ENCODE measurements around the gene RND2. TPM values are rescaled to one million over a fixed set of nuclear protein-coding genes. Genes with fewer than 3 reads are reported as not detected.

RND2 gene
- total RNA-seq, 1 experiment from 2014 or later, result 0.59 TPM

DNA sequence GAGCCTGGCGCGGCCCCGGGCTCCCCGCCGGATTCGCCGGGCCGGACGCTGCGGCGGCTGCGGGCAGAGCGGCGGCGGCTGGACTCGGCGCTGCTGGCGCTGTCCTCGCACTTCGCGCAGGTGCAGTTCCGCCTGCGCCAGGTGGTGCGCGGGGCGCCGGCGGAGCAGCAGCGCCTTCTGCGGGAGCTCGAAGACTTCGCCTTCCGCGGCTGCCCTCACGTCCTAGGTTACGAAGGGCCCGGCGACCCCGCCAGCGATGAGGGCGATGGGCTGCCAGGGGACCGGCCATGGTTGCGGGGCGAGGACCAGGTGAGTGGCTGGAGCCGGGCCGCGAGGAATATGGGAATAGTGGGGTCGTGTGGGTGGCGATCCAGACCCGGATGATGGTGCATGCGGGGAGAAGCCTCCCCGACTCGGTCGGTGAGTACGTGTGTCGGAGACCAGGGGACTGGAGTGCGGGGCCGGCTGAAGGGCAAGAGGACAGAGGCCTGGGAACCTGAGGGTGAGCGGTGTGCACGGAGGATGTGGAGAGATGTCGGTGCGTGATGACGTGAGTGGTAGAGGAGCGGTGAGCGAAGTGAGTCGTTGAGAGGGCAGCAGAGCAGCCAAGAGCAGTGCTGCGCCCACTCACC lies 44.1 kb upstream of the RND2 start:
- no peaks in the 10 kb centered on the region for H3K27me3 ChIP-seq (ENCODE audit: control insufficient read depth, insufficient read depth, low read length)
- H3K27ac ChIP-seq (ENCODE audit: low read length), result peak overlapping the region; percentile 48
- H3K4me3 ChIP-seq (ENCODE audit: low read depth in 2 of 2, low read length in 2 of 2), result peak overlapping the region; percentile 68 to 78
- intact Hi-C loops (cut with micrococcal nuclease; ENCODE audit: unreplicated experiment), result no loop called here
- BruUV-seq (replicated peaks), result TSS peak; percentile 90
- ATAC-seq (peak; percentile 79), DNase-seq (ENCODE audit: low read depth, low spot score) (no peak)
- TF ChIP-seq SIN3A (IDR thresholded peaks at IDR 0.05; ENCODE audit: borderline replicate concordance, insufficient read depth, low read depth, low read length) (no peak), TCF7L2 (IDR thresholded peaks at IDR 0.05; ENCODE audit: low read depth, low read length) (no peak), POLR2AphosphoS5 (IDR thresholded peaks at IDR 0.05; ENCODE audit: low read depth, low read length) (no peak)
- TF ChIP-seq, protein P1, sequence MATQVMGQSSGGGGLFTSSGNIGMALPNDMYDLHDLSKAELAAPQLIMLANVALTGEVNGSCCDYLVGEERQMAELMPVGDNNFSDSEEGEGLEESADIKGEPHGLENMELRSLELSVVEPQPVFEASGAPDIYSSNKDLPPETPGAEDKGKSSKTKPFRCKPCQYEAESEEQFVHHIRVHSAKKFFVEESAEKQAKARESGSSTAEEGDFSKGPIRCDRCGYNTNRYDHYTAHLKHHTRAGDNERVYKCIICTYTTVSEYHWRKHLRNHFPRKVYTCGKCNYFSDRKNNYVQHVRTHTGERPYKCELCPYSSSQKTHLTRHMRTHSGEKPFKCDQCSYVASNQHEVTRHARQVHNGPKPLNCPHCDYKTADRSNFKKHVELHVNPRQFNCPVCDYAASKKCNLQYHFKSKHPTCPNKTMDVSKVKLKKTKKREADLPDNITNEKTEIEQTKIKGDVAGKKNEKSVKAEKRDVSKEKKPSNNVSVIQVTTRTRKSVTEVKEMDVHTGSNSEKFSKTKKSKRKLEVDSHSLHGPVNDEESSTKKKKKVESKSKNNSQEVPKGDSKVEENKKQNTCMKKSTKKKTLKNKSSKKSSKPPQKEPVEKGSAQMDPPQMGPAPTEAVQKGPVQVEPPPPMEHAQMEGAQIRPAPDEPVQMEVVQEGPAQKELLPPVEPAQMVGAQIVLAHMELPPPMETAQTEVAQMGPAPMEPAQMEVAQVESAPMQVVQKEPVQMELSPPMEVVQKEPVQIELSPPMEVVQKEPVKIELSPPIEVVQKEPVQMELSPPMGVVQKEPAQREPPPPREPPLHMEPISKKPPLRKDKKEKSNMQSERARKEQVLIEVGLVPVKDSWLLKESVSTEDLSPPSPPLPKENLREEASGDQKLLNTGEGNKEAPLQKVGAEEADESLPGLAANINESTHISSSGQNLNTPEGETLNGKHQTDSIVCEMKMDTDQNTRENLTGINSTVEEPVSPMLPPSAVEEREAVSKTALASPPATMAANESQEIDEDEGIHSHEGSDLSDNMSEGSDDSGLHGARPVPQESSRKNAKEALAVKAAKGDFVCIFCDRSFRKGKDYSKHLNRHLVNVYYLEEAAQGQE (IDR thresholded peaks at IDR 0.05; ENCODE audit: insufficient read depth in 1 of 2, low read depth in 2 of 2, low read length in 1 of 2), result no peak
- TF ChIP-seq, protein P2, sequence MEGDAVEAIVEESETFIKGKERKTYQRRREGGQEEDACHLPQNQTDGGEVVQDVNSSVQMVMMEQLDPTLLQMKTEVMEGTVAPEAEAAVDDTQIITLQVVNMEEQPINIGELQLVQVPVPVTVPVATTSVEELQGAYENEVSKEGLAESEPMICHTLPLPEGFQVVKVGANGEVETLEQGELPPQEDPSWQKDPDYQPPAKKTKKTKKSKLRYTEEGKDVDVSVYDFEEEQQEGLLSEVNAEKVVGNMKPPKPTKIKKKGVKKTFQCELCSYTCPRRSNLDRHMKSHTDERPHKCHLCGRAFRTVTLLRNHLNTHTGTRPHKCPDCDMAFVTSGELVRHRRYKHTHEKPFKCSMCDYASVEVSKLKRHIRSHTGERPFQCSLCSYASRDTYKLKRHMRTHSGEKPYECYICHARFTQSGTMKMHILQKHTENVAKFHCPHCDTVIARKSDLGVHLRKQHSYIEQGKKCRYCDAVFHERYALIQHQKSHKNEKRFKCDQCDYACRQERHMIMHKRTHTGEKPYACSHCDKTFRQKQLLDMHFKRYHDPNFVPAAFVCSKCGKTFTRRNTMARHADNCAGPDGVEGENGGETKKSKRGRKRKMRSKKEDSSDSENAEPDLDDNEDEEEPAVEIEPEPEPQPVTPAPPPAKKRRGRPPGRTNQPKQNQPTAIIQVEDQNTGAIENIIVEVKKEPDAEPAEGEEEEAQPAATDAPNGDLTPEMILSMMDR (IDR thresholded peaks at IDR 0.05), result no peak
- in situ Hi-C loops (cut with HindIII; ENCODE audit: low pct_unique_long_range_greater_than_20kb, low sequenced_read_pairs), result no loop called here
- no peaks in the 10 kb centered on the region for H3K9me3 ChIP-seq (ENCODE audit: control insufficient read depth, insufficient read depth, low read depth, low read length)
- ChIA-PET POLR2A (interaction anchor here (0.6 kb wide), 1 partner anchor 10 kb away, joined by 3 read pairs; no protein-coding TSS in a partner anchor), CTCF (no interaction called here)
- H3K36me3 ChIP-seq (ENCODE audit: control insufficient read depth, insufficient read depth, low read length), result no peaks in the 10 kb centered on the region; the same call in none of the 2 replicates
- peaks cover 14% of the 10 kb centered on the region; the same call in 1 of the 2 replicates for H3K4me1 ChIP-seq (ENCODE audit: control insufficient read depth, insufficient read depth, low read length)

DNA sequence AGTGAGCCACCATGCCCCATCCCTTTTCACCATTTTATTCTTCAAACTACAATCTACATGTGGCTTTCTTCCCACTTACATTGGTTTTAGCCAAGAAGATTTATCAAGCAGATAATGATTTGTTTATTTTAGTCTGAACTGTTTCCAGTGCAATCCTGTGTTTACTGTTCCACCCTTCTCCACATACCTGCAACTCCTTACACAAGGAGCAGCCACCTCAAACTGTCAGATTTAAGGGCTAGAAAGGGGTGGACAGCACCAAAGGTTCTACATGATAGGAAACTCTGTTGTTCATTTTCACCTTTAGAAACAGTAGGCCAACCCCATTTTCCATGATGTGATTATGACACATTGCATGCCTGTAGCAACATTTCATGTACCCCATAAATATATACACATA lies 42.8 kb upstream of the RND2 start:
- Histone ChIP-seq H3K27me3 (ENCODE audit: control insufficient read depth, insufficient read depth, low read length) (no peaks in the 10 kb centered on the region), H3K9me3 (ENCODE audit: control insufficient read depth, insufficient read depth, low read depth, low read length) (no peaks in the 10 kb centered on the region), H3K4me1 (ENCODE audit: control insufficient read depth, insufficient read depth, low read length) (peaks cover 14% of the 10 kb centered on the region; the same call in 1 of the 2 replicates), H3K4me3 (ENCODE audit: low read depth in 2 of 2, low read length in 2 of 2) (peak overlapping the region in 1 of 2 experiments; percentile 68; a peak in 2 of 4 replicates), H3K36me3 (ENCODE audit: control insufficient read depth, insufficient read depth, low read length) (no peaks in the 10 kb centered on the region; the same call in none of the 2 replicates), H3K27ac (ENCODE audit: low read length) (no peak overlapping the region)
- TF ChIP-seq TCF7L2 (IDR thresholded peaks at IDR 0.05; ENCODE audit: low read depth, low read length) (no peak), SIN3A (IDR thresholded peaks at IDR 0.05; ENCODE audit: borderline replicate concordance, insufficient read depth, low read depth, low read length) (no peak), POLR2AphosphoS5 (IDR thresholded peaks at IDR 0.05; ENCODE audit: low read depth, low read length) (no peak)
- TF ChIP-seq, protein P2 (IDR thresholded peaks at IDR 0.05), result no peak
- TF ChIP-seq, protein P1 (IDR thresholded peaks at IDR 0.05; ENCODE audit: insufficient read depth in 1 of 2, low read depth in 2 of 2, low read length in 1 of 2), result no peak
- no TSS peak for BruUV-seq (replicated peaks)
- in situ Hi-C loops (cut with HindIII; ENCODE audit: low pct_unique_long_range_greater_than_20kb, low sequenced_read_pairs), result no loop called here
- ChIA-PET POLR2A (interaction anchor here (0.7 kb wide), 1 partner anchor 93 kb away, joined by 7 read pairs; no protein-coding TSS in a partner anchor), CTCF (no interaction called here)
- no peak for ATAC-seq
- intact Hi-C loops (cut with micrococcal nuclease; ENCODE audit: unreplicated experiment), result no loop called here
- no peak for DNase-seq (ENCODE audit: low read depth, low spot score)
